GDM1 (cell line): ENCODE results near the gene FREM1.

Source experiments
- DNase-seq: peaks from one replicate; lab custom pipeline; 2025; lab: John Stamatoyannopoulos, UW

Gene FREM1

GRCh38 chr9:14869671-14870070 lies 40.6 kb downstream of the FREM1 start:
- DNase-seq: no peak

GRCh38 chr9:14868772-14869583 lies 41.2 kb downstream of the FREM1 start:
- DNase-seq: no peak

GRCh38 chr9:14868418-14868771 lies 41.8 kb downstream of the FREM1 start:
- no peak for DNase-seq

- no peak for DNase-seq
Measured at GRCh38 chr9:14866200-14866749, 44.0 kb downstream of the FREM1 start.

- DNase-seq: no peak
Measured at GRCh38 chr9:14864309-14864708, 45.9 kb downstream of the FREM1 start.

GRCh38 chr9:14863402-14863801 lies 46.8 kb downstream of the FREM1 start:
- no peak for DNase-seq

GRCh38 chr9:14857449-14858305 lies 52.6 kb downstream of the FREM1 start:
- no peak for DNase-seq

GRCh38 chr9:14849851-14850250 lies 60.4 kb downstream of the FREM1 start:
- DNase-seq: no peak

GRCh38 chr9:14849296-14849695 lies 60.9 kb downstream of the FREM1 start:
- DNase-seq: no peak

GRCh38 chr9:14846871-14847311 lies 63.3 kb downstream of the FREM1 start:
- no peak for DNase-seq

- no peak for DNase-seq
Measured at GRCh38 chr9:14843163-14843562, 67.1 kb downstream of the FREM1 start.

GRCh38 chr9:14842269-14842668 lies 68.0 kb downstream of the FREM1 start:
- no peak for DNase-seq

- DNase-seq: no peak
Measured at GRCh38 chr9:14838701-14839100, 71.5 kb downstream of the FREM1 start.

- no peak for DNase-seq
Measured at GRCh38 chr9:14836885-14837284, 73.3 kb downstream of the FREM1 start.

GRCh38 chr9:14831661-14832060 lies 78.6 kb downstream of the FREM1 start:
- DNase-seq: no peak

- no peak for DNase-seq
Measured at GRCh38 chr9:14831074-14831473, 79.2 kb downstream of the FREM1 start.

GRCh38 chr9:14830057-14830456 lies 80.2 kb downstream of the FREM1 start:
- no peak for DNase-seq

- DNase-seq: no peak
Measured at GRCh38 chr9:14829204-14829603, 81.0 kb downstream of the FREM1 start.

- no peak for DNase-seq
Measured at GRCh38 chr9:14827805-14828204, 82.4 kb downstream of the FREM1 start.

- no peak for DNase-seq
Measured at GRCh38 chr9:14824481-14824880, 85.7 kb downstream of the FREM1 start.

- no peak for DNase-seq
Measured at GRCh38 chr9:14823800-14824199, 86.4 kb downstream of the FREM1 start.

GRCh38 chr9:14822666-14823065 lies 87.6 kb downstream of the FREM1 start:
- DNase-seq: no peak

GRCh38 chr9:14819183-14819582 lies 91.0 kb downstream of the FREM1 start:
- DNase-seq: no peak
